NCI-H774 (cell line): ENCODE data around the gene ACTR3.
"Not testable (repeated sequence)": the region's sequence is repeated elsewhere in the genome, so short reads cannot be mapped to it uniquely, and the experiment has no call there.

Experiments used
- DNase-seq: peaks from one replicate; lab custom pipeline; 2025; lab: John Stamatoyannopoulos, UW

Gene ACTR3

DNA sequence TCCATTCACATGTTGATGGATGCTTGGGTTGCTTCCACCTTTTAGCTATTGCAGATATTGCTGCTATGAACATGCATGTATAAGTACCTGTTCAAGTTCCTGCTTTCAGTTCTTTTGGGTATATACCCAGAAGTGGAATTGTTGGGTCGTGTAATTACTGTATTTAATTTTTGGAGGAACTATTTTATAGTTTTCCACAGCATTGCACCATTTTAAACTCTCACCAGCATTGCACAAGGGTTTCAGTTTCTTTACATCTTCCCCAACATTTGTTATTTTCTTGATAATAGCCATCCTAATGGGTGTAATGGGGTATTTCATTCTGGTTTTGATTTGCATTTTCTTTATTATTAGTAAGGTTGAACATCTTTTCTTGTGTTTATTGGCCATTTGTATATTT, 16.0 kb downstream of the ACTR3 start:
- no peak for DNase-seq

- no peak for DNase-seq
Observed at GRCh38 chr2:113906647-113907046, 16.8 kb downstream of the ACTR3 start.

GRCh38 chr2:113907297-113907696, 17.4 kb downstream of the ACTR3 start:
- DNase-seq = no peak

GRCh38 chr2:113910110-113910717, 20.3 kb downstream of the ACTR3 start:
- DNase-seq = no peak

- DNase-seq = no peak
Observed at GRCh38 chr2:113910967-113911678, 21.2 kb downstream of the ACTR3 start.

- no peak for DNase-seq
Observed at GRCh38 chr2:113915082-113915819, 25.4 kb downstream of the ACTR3 start.

DNA sequence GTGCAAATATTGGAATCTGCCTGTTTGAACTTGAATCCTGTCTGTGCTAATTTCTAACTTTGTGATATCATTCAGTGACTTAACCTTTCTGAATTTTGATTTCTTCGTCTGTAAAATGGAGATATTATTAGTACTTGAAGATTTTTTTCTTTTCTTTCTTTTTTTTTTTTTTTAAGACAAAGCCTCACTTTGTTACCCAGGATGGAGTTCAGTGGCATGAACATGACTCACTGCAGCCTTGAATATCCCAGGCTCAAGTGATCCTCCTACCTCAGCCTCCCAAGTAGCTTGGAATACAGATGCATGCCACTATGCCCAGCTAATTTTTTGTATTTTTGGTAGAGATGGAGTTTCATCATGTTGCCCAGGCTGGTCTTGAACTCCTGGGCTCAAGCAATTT, 28.3 kb downstream of the ACTR3 start:
- DNase-seq = no peak

DNA sequence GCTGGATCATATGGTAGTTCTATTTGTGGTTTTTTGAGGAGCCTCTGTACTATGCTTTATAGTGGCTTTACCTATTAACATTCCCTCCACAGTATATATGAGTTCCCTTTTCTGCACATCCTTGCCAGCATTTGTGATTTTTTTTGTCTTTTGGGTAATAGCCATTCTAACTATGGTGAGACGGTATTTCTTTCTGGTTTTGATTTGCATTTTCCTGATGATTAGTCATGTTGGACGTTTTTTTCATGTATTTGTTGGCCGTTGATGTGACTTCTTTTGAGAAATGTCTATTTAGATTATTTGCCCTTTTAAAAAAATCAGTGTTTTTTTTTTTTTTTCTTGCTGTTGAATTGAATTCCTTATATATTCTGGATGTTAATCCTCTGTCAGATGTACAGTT, 31.1 kb downstream of the ACTR3 start:
- no peak for DNase-seq

GRCh38 chr2:113922335-113922734, 32.4 kb downstream of the ACTR3 start:
- no peak for DNase-seq

GRCh38 chr2:113922784-113923183, 32.9 kb downstream of the ACTR3 start:
- DNase-seq = no peak

- no peak for DNase-seq
Observed at GRCh38 chr2:113925884-113926283, 36.0 kb downstream of the ACTR3 start.

DNA sequence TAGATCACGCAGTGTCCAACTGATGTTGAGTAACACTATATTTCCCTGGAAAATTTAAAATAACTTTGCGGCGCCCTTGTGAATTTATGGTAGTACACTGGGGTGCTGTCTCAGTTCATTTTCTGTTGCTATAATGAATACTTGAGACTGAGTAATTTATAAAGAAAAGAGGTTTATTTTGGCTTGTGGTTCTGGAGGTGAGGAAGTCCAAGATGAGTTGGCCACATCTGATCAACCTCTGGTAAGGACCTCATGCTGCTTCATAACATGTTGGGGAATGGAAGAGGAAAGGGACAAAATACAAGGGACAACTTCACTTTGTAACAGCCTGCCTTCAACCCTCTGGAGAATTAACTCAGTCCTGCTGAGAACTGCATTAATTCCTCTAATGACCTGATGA, 36.4 kb downstream of the ACTR3 start:
- no peak for DNase-seq

- no peak for DNase-seq
Observed at GRCh38 chr2:113930448-113930847, 40.6 kb downstream of the ACTR3 start.

DNA sequence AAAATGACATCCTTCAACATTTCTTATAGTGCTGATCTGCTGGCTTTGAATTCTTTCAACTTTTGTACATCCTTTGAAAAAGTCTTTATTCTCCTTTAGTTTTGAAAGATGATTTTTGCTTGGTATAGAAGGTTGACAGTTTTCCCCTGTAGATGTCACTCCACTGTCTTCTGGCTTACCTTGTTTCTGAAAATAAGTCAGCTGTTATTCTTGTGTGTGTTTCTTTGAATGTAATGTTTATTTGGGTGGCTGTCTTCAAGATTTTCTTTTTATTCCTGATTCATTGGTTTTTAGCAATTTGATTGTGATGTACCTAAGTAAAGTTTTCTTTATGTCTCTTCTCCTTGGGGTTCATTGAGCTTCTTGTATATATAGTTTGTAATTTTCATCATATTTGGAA, 47.6 kb downstream of the ACTR3 start:
- DNase-seq = no peak

GRCh38 chr2:113940891-113941290, 51.0 kb downstream of the ACTR3 start:
- no peak for DNase-seq

DNA sequence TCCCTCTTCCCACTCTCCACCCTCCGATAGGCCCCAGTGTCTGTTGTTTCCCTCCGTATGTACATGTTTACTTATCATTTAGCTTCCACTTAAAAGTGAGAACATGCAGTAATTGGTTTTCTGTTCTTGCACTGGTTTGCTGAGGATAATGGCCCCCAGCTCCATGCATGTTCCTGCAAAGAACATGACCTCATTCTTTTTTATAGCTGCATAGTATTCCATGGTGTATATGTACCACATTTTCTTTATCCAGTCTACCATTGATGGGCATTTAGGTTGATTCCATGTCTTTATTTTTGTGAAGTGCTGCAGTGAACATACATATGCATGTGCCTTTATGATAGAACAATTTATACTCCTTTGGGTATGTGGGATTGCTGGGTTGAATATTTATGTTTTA, 55.9 kb downstream of the ACTR3 start:
- not testable (repeated sequence) for DNase-seq

DNA sequence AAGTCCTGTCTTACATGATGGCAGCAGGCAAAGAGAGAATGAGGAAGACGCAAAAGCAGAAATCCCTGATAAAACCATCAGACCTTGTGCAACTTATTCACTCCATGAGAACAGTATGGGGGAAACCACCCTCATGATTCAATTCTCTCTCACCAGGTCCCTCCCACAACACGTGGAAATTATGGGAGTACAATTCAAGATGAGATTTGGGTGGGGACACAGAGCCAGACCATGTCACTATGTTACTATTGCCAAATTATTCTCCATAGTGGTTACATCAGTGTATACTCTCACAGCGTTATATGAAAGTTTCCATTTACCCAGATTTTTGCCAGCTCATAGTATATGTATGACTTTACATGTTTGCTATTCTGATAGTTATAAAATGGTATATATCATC, 61.0 kb downstream of the ACTR3 start:
- DNase-seq = not testable (repeated sequence)

DNA sequence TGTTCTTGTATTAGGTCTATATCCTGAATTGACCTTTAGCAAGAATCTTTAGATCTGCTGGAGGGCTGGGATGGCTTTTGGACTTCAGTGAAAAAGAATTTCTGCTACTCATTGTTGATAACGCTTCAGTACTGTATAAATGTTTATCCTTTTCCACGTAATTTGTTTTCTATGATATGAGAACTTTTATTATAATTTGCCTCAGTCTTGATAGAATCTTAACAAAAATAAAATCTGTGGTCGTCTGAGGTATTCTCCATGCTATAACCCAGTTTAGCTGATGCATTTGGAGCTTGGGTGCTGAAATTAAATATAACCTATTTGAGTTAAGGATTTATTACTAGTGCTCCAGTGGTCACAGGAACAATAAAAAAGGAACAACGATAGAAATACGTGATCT, 71.1 kb downstream of the ACTR3 start:
- DNase-seq = no peak

DNA sequence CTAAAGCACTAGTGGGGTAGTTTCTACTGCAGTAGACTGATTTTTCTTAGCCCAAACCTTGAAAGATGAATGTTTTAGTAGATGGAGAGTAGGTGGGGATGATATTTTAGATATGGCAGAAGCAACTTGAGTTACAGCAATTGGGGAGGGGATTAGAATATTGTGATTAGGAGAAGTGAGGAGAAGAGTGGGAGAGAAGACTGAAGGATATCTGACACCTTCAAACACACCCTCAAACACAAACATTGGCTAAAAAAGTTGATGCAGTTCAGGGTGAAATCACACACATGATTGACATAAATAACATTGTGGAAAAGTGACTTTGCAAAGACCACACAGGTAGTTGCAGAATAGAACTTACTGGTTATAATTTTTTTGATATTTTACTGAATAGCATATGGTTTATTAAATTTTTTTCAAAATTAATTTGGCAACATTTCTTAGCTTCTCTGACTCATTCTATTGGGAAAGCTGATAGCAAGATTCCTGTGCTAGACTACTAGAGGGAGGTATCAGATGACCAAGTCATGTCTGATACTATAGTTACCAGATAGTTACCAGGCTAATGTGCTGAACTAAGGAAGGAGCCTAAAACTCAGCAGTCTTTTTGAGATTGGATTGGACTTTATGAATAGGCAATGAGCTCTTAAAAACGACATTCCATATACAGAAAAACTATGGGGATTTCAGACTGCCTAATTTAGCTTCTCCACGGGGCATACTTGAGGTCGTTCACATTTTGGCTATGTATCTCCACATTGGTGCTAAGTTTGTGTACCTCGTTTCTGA, 73.0 kb downstream of the ACTR3 start:
- DNase-seq = no peak

- DNase-seq = no peak
Observed at GRCh38 chr2:113963965-113964364, 74.1 kb downstream of the ACTR3 start.

GRCh38 chr2:113964436-113964835, 74.5 kb downstream of the ACTR3 start:
- DNase-seq = no peak

GRCh38 chr2:113965228-113965627, 75.3 kb downstream of the ACTR3 start:
- no peak for DNase-seq

DNA sequence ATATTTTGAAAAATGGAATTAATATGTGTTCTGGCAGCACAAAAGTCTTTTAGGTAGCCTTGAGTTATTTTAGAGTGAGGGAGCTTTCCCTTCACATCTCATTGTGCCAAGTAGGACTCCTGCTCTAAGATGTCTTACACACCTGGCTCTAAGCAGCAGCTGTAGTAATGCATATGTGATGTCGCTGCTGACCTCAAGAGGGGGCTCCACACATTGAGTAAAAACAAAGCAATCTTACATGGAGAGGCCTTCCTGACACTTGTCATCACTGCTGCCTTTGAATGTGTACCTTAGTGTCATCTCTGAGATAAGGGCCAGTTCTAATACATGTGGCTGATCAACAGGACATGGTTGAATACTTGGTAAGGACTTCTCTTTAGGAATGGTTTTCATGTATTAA, 75.8 kb downstream of the ACTR3 start:
- DNase-seq = no peak
